ENCODE data around the gene DNLZ.

GRCh38 chr9:136312436-136312835 lies 51.1 kb downstream of the DNLZ start:
- no peak for TF ChIP-seq SIN3A (IDR thresholded peaks at IDR 0.05; ENCODE audit: borderline replicate concordance, insufficient read depth, low read length)
- TF ChIP-seq FOXP2 (optimal IDR thresholded peaks at IDR 0.05; ENCODE audit: borderline replicate concordance, extremely low read depth, extremely low read length, insufficient read depth), result no peak

Data from PFSK-1 (cell line).